EL (cell line): ENCODE results near the gene SLC30A7.
"Not testable (repeated sequence)": the region's sequence is repeated elsewhere in the genome, so short reads cannot be mapped to it uniquely, and the experiment has no call there.

Experiments used
- DNase-seq: peaks from one replicate; pipeline ENCODE4 v3.0.0-alpha.2; 2016

The SLC30A7 gene

GRCh38 chr1:100942304-100943046 lies 46.6 kb downstream of the SLC30A7 start:
- DNase-seq, result no peak

GRCh38 chr1:100943533-100943932 lies 47.6 kb downstream of the SLC30A7 start:
- peak; percentile 13 for DNase-seq

- not testable (repeated sequence) for DNase-seq
These were observed 50.2 kb downstream of the SLC30A7 start for GRCh38 chr1:100946064-100946463.

- DNase-seq, result not testable (repeated sequence)
These were observed 51.9 kb downstream of the SLC30A7 start for GRCh38 chr1:100947816-100948215.

GRCh38 chr1:100948721-100949405 lies 53.0 kb downstream of the SLC30A7 start:
- DNase-seq, result not testable (repeated sequence)

GRCh38 chr1:100949515-100950158 lies 53.7 kb downstream of the SLC30A7 start:
- not testable (repeated sequence) for DNase-seq

- no peak for DNase-seq
These were observed 54.4 kb downstream of the SLC30A7 start for GRCh38 chr1:100950337-100950736.

- DNase-seq, result peak; percentile 19
These were observed 54.9 kb downstream of the SLC30A7 start for GRCh38 chr1:100950781-100951180.

GRCh38 chr1:100952104-100952745 lies 56.3 kb downstream of the SLC30A7 start:
- DNase-seq, result no peak

GRCh38 chr1:100952970-100953369 lies 57.1 kb downstream of the SLC30A7 start:
- not testable (repeated sequence) for DNase-seq

- DNase-seq, result no peak
These were observed 58.3 kb downstream of the SLC30A7 start for GRCh38 chr1:100953960-100954730.

- DNase-seq, result peak; percentile 84
These were observed 59.4 kb downstream of the SLC30A7 start for GRCh38 chr1:100955322-100955721.

GRCh38 chr1:100959502-100960060 lies 63.7 kb downstream of the SLC30A7 start:
- no peak for DNase-seq

GRCh38 chr1:100960098-100960497 lies 64.2 kb downstream of the SLC30A7 start:
- DNase-seq, result no peak

- no peak for DNase-seq
These were observed 72.7 kb downstream of the SLC30A7 start for GRCh38 chr1:100968621-100969020.

GRCh38 chr1:100969327-100969726 lies 73.4 kb downstream of the SLC30A7 start:
- no peak for DNase-seq

- no peak for DNase-seq
These were observed 75.1 kb downstream of the SLC30A7 start for GRCh38 chr1:100971021-100971420.

- peak; percentile 6 for DNase-seq
These were observed 76.3 kb downstream of the SLC30A7 start for GRCh38 chr1:100972185-100972584.

- DNase-seq, result no peak
These were observed 81.0 kb downstream of the SLC30A7 start for GRCh38 chr1:100976936-100977335.

- DNase-seq, result no peak
These were observed 83.7 kb downstream of the SLC30A7 start for GRCh38 chr1:100979631-100980030.

GRCh38 chr1:100982793-100983192 lies 86.9 kb downstream of the SLC30A7 start:
- no peak for DNase-seq

GRCh38 chr1:100988121-100988520 lies 92.2 kb downstream of the SLC30A7 start:
- DNase-seq, result no peak
